ENCODE results near the gene RPL31.
A peak's percentile ranks its signal among the peaks of the same experiment; 100 is the strongest.

The RPL31 gene

DNA sequence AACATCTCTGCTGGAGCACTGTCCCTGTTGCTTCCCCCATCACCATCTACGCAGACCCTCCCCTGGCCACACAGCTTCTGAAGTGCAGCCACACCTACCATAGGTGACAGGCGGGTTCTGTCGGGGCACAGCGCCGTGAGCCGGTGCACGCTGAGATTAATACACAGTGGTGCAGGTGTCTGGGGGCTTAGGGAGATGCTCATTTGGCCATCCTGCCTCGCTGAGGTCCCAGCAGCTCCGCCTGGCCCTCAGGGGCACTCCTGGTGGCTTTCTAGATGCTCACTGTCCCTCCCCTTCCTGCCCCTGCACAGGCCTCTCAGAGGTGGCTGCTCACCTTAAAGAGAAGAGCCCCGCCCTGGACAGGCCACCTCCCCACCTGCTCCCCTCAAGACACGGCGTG, 18.9 kb upstream of the RPL31 start:
- no peak overlapping the region for H3K4me3 ChIP-seq (replicated peaks; ENCODE audit: insufficient read depth, low read length)
- no peak overlapping the region for H3K27ac ChIP-seq (replicated peaks)
- peaks cover 2% of the 10 kb centered on the region for H3K27me3 ChIP-seq (ENCODE audit: insufficient read depth, poor library complexity, severe bottlenecking)
- no peak for DNase-seq (ENCODE audit: low read depth in 1 of 2, low spot score in 1 of 2)
- TF ChIP-seq, protein P1, sequence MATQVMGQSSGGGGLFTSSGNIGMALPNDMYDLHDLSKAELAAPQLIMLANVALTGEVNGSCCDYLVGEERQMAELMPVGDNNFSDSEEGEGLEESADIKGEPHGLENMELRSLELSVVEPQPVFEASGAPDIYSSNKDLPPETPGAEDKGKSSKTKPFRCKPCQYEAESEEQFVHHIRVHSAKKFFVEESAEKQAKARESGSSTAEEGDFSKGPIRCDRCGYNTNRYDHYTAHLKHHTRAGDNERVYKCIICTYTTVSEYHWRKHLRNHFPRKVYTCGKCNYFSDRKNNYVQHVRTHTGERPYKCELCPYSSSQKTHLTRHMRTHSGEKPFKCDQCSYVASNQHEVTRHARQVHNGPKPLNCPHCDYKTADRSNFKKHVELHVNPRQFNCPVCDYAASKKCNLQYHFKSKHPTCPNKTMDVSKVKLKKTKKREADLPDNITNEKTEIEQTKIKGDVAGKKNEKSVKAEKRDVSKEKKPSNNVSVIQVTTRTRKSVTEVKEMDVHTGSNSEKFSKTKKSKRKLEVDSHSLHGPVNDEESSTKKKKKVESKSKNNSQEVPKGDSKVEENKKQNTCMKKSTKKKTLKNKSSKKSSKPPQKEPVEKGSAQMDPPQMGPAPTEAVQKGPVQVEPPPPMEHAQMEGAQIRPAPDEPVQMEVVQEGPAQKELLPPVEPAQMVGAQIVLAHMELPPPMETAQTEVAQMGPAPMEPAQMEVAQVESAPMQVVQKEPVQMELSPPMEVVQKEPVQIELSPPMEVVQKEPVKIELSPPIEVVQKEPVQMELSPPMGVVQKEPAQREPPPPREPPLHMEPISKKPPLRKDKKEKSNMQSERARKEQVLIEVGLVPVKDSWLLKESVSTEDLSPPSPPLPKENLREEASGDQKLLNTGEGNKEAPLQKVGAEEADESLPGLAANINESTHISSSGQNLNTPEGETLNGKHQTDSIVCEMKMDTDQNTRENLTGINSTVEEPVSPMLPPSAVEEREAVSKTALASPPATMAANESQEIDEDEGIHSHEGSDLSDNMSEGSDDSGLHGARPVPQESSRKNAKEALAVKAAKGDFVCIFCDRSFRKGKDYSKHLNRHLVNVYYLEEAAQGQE (IDR thresholded peaks at IDR 0.05; ENCODE audit: insufficient replicate concordance, low read depth): no peak
- TF ChIP-seq SPI1 (IDR thresholded peaks at IDR 0.05; ENCODE audit: borderline replicate concordance, low read depth) (no peak), POLR2AphosphoS5 (IDR thresholded peaks at IDR 0.05; ENCODE audit: low read depth) (no peak), GABPA (IDR thresholded peaks at IDR 0.05; ENCODE audit: low read depth) (no peak)
- TF ChIP-seq, protein P2, sequence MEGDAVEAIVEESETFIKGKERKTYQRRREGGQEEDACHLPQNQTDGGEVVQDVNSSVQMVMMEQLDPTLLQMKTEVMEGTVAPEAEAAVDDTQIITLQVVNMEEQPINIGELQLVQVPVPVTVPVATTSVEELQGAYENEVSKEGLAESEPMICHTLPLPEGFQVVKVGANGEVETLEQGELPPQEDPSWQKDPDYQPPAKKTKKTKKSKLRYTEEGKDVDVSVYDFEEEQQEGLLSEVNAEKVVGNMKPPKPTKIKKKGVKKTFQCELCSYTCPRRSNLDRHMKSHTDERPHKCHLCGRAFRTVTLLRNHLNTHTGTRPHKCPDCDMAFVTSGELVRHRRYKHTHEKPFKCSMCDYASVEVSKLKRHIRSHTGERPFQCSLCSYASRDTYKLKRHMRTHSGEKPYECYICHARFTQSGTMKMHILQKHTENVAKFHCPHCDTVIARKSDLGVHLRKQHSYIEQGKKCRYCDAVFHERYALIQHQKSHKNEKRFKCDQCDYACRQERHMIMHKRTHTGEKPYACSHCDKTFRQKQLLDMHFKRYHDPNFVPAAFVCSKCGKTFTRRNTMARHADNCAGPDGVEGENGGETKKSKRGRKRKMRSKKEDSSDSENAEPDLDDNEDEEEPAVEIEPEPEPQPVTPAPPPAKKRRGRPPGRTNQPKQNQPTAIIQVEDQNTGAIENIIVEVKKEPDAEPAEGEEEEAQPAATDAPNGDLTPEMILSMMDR (IDR thresholded peaks at IDR 0.05; ENCODE audit: insufficient read depth, low read length): no peak

DNA sequence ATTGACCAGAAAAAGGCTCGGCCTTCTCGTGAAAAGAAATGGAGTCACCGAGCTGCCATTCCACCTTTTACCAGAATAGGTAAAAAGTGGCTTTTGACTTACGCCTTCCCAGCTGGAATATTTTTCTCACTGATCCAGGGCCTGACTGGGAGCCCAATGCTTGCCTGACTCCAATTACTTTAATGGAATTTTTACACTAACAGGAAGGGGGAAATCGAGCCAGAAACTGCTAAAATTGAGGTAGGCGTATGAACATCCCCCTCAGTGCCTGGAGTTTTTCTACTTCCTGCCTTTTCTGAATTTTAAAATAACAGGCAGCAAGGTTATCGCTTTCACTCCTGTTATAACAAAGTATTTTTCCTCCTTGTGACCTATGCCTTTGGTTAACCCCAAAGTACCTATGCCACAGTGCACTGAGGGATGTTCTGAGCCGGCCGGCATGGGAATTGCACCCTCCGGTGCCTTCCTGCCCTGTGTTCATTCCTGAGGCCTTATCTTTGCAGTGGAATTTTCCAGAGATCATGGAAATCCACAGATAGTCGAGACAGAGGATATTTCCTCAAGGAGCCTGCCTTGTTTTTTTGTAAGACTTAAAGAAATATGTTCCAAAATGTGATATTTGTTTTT, 18.3 kb upstream of the RPL31 start:
- Histone ChIP-seq H3K27me3 (ENCODE audit: insufficient read depth, poor library complexity, severe bottlenecking) (no peaks in the 10 kb centered on the region), H3K4me3 (replicated peaks; ENCODE audit: insufficient read depth, low read length) (no peak overlapping the region), H3K27ac (replicated peaks) (no peak overlapping the region)
- DNase-seq (ENCODE audit: low read depth in 1 of 2, low spot score in 1 of 2): no peak
- TF ChIP-seq, protein P2 (IDR thresholded peaks at IDR 0.05; ENCODE audit: insufficient read depth, low read length): no peak
- TF ChIP-seq, protein P1 (IDR thresholded peaks at IDR 0.05; ENCODE audit: insufficient replicate concordance, low read depth): no peak
- TF ChIP-seq GABPA (IDR thresholded peaks at IDR 0.05; ENCODE audit: low read depth) (no peak), POLR2AphosphoS5 (IDR thresholded peaks at IDR 0.05; ENCODE audit: low read depth) (no peak), SPI1 (IDR thresholded peaks at IDR 0.05; ENCODE audit: borderline replicate concordance, low read depth) (no peak)

DNA sequence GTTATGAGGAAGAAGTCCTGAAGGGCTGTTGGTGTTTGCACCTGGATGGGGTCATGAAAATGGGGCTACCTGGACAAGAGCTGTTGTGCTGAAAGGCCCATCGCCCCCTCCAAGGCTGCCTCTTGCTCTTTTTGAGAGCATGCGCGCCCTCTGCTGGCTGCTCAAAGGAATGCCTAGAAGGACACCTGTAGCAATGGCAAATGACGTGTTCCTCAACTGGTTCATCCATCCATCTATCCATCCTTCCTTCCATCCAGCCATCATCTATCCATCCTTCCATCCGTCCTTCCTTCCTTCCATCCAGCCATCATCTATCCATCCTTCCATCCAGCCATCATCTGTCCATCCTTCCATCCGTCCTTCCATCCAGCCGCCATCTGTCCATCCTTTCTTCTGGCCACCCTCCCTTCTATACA, 17.2 kb upstream of the RPL31 start:
- DNase-seq (ENCODE audit: low read depth in 1 of 2, low spot score in 1 of 2): peak; percentile 33 to 67
- TF ChIP-seq, protein P1 (IDR thresholded peaks at IDR 0.05; ENCODE audit: insufficient replicate concordance, low read depth): no peak
- TF ChIP-seq, protein P2 (IDR thresholded peaks at IDR 0.05; ENCODE audit: insufficient read depth, low read length): peak; percentile 82
- Histone ChIP-seq H3K4me3 (replicated peaks; ENCODE audit: insufficient read depth, low read length) (no peak overlapping the region), H3K27me3 (ENCODE audit: insufficient read depth, poor library complexity, severe bottlenecking) (no peaks in the 10 kb centered on the region), H3K27ac (replicated peaks) (no peak overlapping the region)
